OCI-LY1 (cell line): ENCODE measurements around the gene SLC40A1.

ENCODE experiments used
- H2AFZ ChIP-seq: fragments of 200-600 bp; sonication (generic), shearing (Covaris generic); 2 replicates; pipeline ENCODE4 v1.6.0; 2014; ENCODE audit warnings: antibody characterized with exemption, mild to moderate bottlenecking, low read length
- H3F3A ChIP-seq: fragments of 200-600 bp; sonication (generic), shearing (Covaris generic); 2 replicates; pipeline ENCODE4 v1.6.0; 2014; ENCODE audit warnings: mild to moderate bottlenecking, antibody characterized with exemption, low read length, moderate library complexity; ENCODE audit not compliant: insufficient read depth
- H3K27ac ChIP-seq: fragments of 200-600 bp; sonication (generic); 2 replicates; pipeline ENCODE4 v1.5.1; 2014; ENCODE audit warnings: low read length, mixed run types, mild to moderate bottlenecking, low read depth; ENCODE audit not compliant: poor library complexity, severe bottlenecking
- H3K27me3 ChIP-seq: fragments of 200-600 bp; sonication (generic); 2 replicates; pipeline ENCODE4 v1.6.0; 2014; ENCODE audit warnings: antibody characterized with exemption, mild to moderate bottlenecking, low read length, moderate library complexity; ENCODE audit not compliant: insufficient read depth
- H3K36me3 ChIP-seq: fragments of 200-600 bp; sonication (generic); 2 replicates; pipeline ENCODE4 v1.6.1; 2014; ENCODE audit warnings: mild to moderate bottlenecking, antibody characterized with exemption, low read length, moderate library complexity, mixed read lengths; ENCODE audit not compliant: insufficient read depth
- H3K4me1 ChIP-seq: fragments of 200-600 bp; sonication (generic); 2 replicates; pipeline ENCODE4 v1.5.1; 2014; ENCODE audit warnings: mild to moderate bottlenecking, low read length, moderate library complexity; ENCODE audit not compliant: insufficient read depth, severe bottlenecking
- H3K4me2 ChIP-seq: fragments of 200-600 bp; sonication (generic), shearing (Covaris generic); 2 replicates; pipeline ENCODE4 v1.6.1; 2014; ENCODE audit warnings: low read length
- H3K4me3 ChIP-seq: fragments of 200-600 bp; sonication (generic); 2 replicates; pipeline ENCODE4 v1.5.1; 2014; ENCODE audit warnings: low read length, low read depth, mild to moderate bottlenecking, mixed read lengths; ENCODE audit not compliant: poor library complexity, severe bottlenecking
- H3K79me2 ChIP-seq: fragments of 200-600 bp; shearing (Covaris generic); 2 replicates; pipeline ENCODE4 v1.6.1; 2016; ENCODE audit warnings: mixed run types, low read length, mixed read lengths; ENCODE audit not compliant: insufficient read depth
- H3K9ac ChIP-seq: fragments of 200-600 bp; sonication (generic), shearing (Covaris generic); 2 replicates; pipeline ENCODE4 v1.6.1; 2014; ENCODE audit warnings: mild to moderate bottlenecking, low read length, mixed read lengths
- H3K9me2 ChIP-seq: fragments of 200-600 bp; sonication (generic), shearing (Covaris generic); 2 replicates; pipeline ENCODE4 v1.6.1; 2014; ENCODE audit warnings: low read depth, mild to moderate bottlenecking, low read length, mixed read lengths
- H3K9me3 ChIP-seq: fragments of 200-600 bp; shearing (Covaris generic); 2 replicates; pipeline ENCODE4 v1.6.1; 2014; ENCODE audit warnings: low read length, mixed read lengths
- H4K20me1 ChIP-seq: fragments of 200-600 bp; sonication (generic), shearing (Covaris generic); 2 replicates; pipeline ENCODE4 v1.6.0; 2016; ENCODE audit warnings: mild to moderate bottlenecking, low read length; ENCODE audit not compliant: insufficient read depth
- EZH2 ChIP-seq: fragments of 200-600 bp; sonication (generic), shearing (Covaris generic); IDR thresholded peaks from 2 replicates; pipeline ENCODE4 v1.8.0; 2017; ENCODE audit warnings: borderline replicate concordance, mixed run types, mild to moderate bottlenecking, antibody characterized with exemption, low read length, moderate library complexity, mixed read lengths
- TF ChIP-seq, protein P1 (sequence below): fragments of 200-600 bp; sonication (generic), shearing (Covaris generic); IDR thresholded peaks from 2 replicates; pipeline ENCODE4 v1.5.1; 2017; ENCODE audit warnings: mild to moderate bottlenecking, antibody characterized with exemption, low read length, moderate library complexity, mixed read lengths

Gene SLC40A1

DNA sequence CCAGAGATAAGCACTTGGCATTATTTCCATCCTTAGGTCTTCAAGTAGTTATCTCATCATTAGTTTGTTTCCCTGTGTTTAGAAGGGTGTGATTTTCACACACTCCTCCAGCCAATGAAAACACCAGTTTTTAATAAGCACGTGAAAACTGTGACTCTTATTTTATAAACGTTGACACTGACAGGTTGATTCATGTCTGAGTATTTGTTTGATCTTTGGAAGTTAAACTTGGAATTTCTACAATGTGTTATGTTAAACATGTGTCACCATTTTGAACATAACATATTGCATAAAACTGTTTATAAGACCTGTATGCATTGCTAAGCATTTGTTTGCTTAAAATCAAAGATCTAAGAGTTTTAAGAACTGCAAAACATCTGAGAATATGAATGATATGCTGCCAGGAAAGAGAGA is 27.6 kb downstream of the SLC40A1 start:
- H3K9me3 ChIP-seq: no peaks in the 10 kb centered on the region
- no peaks in the 10 kb centered on the region for H3K27me3 ChIP-seq
- no peaks in the 10 kb centered on the region for H3K79me2 ChIP-seq
- H3K27ac ChIP-seq: no peak overlapping the region
- H4K20me1 ChIP-seq: no peaks in the 10 kb centered on the region
- no peaks in the 10 kb centered on the region for H3K36me3 ChIP-seq
- no peak for TF ChIP-seq EZH2
- TF ChIP-seq, protein P1, sequence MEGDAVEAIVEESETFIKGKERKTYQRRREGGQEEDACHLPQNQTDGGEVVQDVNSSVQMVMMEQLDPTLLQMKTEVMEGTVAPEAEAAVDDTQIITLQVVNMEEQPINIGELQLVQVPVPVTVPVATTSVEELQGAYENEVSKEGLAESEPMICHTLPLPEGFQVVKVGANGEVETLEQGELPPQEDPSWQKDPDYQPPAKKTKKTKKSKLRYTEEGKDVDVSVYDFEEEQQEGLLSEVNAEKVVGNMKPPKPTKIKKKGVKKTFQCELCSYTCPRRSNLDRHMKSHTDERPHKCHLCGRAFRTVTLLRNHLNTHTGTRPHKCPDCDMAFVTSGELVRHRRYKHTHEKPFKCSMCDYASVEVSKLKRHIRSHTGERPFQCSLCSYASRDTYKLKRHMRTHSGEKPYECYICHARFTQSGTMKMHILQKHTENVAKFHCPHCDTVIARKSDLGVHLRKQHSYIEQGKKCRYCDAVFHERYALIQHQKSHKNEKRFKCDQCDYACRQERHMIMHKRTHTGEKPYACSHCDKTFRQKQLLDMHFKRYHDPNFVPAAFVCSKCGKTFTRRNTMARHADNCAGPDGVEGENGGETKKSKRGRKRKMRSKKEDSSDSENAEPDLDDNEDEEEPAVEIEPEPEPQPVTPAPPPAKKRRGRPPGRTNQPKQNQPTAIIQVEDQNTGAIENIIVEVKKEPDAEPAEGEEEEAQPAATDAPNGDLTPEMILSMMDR: no peak
- no peak overlapping the region for H2AFZ ChIP-seq
- H3K9ac ChIP-seq: no peak overlapping the region
- no peak overlapping the region for H3K4me3 ChIP-seq
- no peak overlapping the region for H3K4me2 ChIP-seq
- H3F3A ChIP-seq: no peaks in the 10 kb centered on the region
- no peaks in the 10 kb centered on the region for H3K4me1 ChIP-seq
- H3K9me2 ChIP-seq: no peaks in the 10 kb centered on the region

DNA sequence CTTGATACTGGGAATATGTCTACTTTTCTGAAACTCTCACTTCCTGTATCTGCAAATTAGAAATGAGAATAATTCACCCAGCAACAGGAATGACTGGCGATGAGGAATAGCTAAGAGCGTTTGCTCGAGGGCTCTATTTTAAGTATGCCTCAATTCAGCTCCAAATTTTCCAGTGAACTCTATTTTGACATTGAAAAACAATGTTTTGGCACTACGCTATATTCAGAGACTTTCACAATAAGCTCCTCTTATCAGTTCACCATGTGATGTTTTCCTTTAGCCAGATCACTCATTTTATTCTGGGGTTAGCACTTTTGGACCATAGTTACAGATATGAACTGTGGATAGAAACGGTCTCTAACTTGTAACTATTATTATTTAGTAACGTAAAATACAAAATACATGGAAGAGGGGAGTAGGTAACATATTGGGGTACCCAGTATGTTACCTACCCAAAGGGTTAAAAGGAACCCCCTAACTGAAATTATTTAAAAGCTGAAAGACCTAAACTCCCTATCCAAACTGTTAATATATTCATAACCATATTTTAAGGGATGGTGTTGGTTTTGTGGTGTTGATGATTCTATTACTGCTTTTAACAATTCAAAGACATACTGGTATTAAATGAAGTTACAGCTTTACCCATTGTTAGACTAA is 28.1 kb downstream of the SLC40A1 start:
- H3K79me2 ChIP-seq: no peaks in the 10 kb centered on the region
- no peaks in the 10 kb centered on the region for H4K20me1 ChIP-seq
- no peak overlapping the region for H2AFZ ChIP-seq
- no peaks in the 10 kb centered on the region for H3F3A ChIP-seq
- no peak for TF ChIP-seq EZH2
- TF ChIP-seq, protein P1: no peak
- no peak overlapping the region for H3K9ac ChIP-seq
- H3K9me3 ChIP-seq: no peaks in the 10 kb centered on the region
- H3K4me1 ChIP-seq: no peaks in the 10 kb centered on the region
- no peak overlapping the region for H3K4me2 ChIP-seq
- no peak overlapping the region for H3K4me3 ChIP-seq
- no peak overlapping the region for H3K27ac ChIP-seq
- no peaks in the 10 kb centered on the region for H3K27me3 ChIP-seq
- no peaks in the 10 kb centered on the region for H3K9me2 ChIP-seq
- no peaks in the 10 kb centered on the region for H3K36me3 ChIP-seq

DNA sequence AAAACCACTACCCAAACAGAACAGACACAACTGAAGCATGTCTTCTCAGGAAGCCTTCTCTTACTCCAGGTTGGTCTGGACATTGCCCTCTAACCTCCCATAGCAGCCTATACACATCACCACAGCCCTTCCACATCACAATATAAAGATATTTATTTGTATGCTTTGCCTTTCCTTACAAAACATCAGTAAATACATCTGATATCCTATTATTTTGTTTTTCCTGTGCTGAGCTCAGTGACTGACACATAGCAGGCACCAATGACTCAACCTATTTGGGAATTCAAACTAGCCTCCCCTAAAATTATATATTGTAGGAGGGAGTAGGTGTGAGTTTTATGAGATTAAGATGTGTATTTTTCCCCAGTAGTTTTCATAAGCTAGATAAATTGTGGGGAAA is 28.8 kb downstream of the SLC40A1 start:
- Histone ChIP-seq H3K9me3 (no peaks in the 10 kb centered on the region), H2AFZ (no peak overlapping the region), H4K20me1 (no peaks in the 10 kb centered on the region), H3F3A (no peaks in the 10 kb centered on the region), H3K36me3 (no peaks in the 10 kb centered on the region), H3K9me2 (no peaks in the 10 kb centered on the region), H3K4me1 (no peaks in the 10 kb centered on the region), H3K4me3 (no peak overlapping the region), H3K79me2 (no peaks in the 10 kb centered on the region), H3K4me2 (no peak overlapping the region), H3K27ac (no peak overlapping the region), H3K9ac (no peak overlapping the region), H3K27me3 (no peaks in the 10 kb centered on the region)
- no peak for TF ChIP-seq EZH2
- TF ChIP-seq, protein P1: no peak
